ENCODE measurements around the gene SIPA1L3.

- TF ChIP-seq, protein P1, sequence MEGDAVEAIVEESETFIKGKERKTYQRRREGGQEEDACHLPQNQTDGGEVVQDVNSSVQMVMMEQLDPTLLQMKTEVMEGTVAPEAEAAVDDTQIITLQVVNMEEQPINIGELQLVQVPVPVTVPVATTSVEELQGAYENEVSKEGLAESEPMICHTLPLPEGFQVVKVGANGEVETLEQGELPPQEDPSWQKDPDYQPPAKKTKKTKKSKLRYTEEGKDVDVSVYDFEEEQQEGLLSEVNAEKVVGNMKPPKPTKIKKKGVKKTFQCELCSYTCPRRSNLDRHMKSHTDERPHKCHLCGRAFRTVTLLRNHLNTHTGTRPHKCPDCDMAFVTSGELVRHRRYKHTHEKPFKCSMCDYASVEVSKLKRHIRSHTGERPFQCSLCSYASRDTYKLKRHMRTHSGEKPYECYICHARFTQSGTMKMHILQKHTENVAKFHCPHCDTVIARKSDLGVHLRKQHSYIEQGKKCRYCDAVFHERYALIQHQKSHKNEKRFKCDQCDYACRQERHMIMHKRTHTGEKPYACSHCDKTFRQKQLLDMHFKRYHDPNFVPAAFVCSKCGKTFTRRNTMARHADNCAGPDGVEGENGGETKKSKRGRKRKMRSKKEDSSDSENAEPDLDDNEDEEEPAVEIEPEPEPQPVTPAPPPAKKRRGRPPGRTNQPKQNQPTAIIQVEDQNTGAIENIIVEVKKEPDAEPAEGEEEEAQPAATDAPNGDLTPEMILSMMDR (conservative IDR thresholded peaks at IDR 0.05; ENCODE audit: low read depth in 2 of 2) = no peak
- no peak for TF ChIP-seq EZH2 (IDR thresholded peaks at IDR 0.05; ENCODE audit: low read depth, unreplicated experiment)
- TF ChIP-seq, protein P2, sequence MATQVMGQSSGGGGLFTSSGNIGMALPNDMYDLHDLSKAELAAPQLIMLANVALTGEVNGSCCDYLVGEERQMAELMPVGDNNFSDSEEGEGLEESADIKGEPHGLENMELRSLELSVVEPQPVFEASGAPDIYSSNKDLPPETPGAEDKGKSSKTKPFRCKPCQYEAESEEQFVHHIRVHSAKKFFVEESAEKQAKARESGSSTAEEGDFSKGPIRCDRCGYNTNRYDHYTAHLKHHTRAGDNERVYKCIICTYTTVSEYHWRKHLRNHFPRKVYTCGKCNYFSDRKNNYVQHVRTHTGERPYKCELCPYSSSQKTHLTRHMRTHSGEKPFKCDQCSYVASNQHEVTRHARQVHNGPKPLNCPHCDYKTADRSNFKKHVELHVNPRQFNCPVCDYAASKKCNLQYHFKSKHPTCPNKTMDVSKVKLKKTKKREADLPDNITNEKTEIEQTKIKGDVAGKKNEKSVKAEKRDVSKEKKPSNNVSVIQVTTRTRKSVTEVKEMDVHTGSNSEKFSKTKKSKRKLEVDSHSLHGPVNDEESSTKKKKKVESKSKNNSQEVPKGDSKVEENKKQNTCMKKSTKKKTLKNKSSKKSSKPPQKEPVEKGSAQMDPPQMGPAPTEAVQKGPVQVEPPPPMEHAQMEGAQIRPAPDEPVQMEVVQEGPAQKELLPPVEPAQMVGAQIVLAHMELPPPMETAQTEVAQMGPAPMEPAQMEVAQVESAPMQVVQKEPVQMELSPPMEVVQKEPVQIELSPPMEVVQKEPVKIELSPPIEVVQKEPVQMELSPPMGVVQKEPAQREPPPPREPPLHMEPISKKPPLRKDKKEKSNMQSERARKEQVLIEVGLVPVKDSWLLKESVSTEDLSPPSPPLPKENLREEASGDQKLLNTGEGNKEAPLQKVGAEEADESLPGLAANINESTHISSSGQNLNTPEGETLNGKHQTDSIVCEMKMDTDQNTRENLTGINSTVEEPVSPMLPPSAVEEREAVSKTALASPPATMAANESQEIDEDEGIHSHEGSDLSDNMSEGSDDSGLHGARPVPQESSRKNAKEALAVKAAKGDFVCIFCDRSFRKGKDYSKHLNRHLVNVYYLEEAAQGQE (IDR thresholded peaks at IDR 0.05; ENCODE audit: unreplicated experiment) = no peak
Measured at GRCh38 chr19:38057959-38058690, 151.1 kb downstream of the SIPA1L3 start.

All from GM23338 (cell line).